SK-N-SH treated with all-trans-retinoic acid at 6 μM for 48 hours (cell line): ENCODE measurements around the gene PLA2G4C.

Experiments used
- ATAC-seq: fragments of 200-7000 bp; cut with Tn5 transposase; 3 replicates; pipeline ENCODE4 v1.9.1; 2020; ENCODE audit warnings: mild to moderate bottlenecking, moderate library complexity
- ARNTL ChIP-seq: fragments of 450-650 bp; formaldehyde crosslinking; IDR thresholded peaks from 2 replicates; pipeline ENCODE4 v1.5.0; 2020; ENCODE audit warnings: low read depth, mild to moderate bottlenecking, moderate library complexity, borderline replicate concordance
- BACH2 ChIP-seq: fragments of 250-450 bp; sonication (Bioruptor Pico); IDR thresholded peaks from 2 replicates; pipeline ENCODE4 v1.9.0; 2021; ENCODE audit warnings: mild to moderate bottlenecking, borderline replicate concordance
- CSDC2 ChIP-seq: fragments of 250-450 bp; sonication (Bioruptor Pico); IDR thresholded peaks from 2 replicates; pipeline ENCODE4 v1.5.0; 2020; ENCODE audit warnings: mild to moderate bottlenecking, moderate library complexity
- ESRRG ChIP-seq: fragments of 250-450 bp; sonication (Bioruptor Pico); IDR thresholded peaks from 2 replicates; pipeline ENCODE4 v1.6.1; 2021; ENCODE audit warnings: mild to moderate bottlenecking
- GLIS3 ChIP-seq: fragments of 250-450 bp; sonication (Bioruptor Pico); IDR thresholded peaks from 2 replicates; pipeline ENCODE4 v1.5.0; 2020; ENCODE audit warnings: mild to moderate bottlenecking, moderate library complexity
- ISL1 ChIP-seq: fragments of 250-450 bp; sonication (Bioruptor Pico); IDR thresholded peaks from 2 replicates; pipeline ENCODE4 v2.1.2; 2022; ENCODE audit warnings: mild to moderate bottlenecking, moderate library complexity
- OSR1 ChIP-seq: fragments of 250-450 bp; sonication (Bioruptor Pico); IDR thresholded peaks from 2 replicates; pipeline ENCODE4 v1.8.0; 2022; ENCODE audit warnings: moderate library complexity, mild to moderate bottlenecking, inconsistent platforms
- PPARA ChIP-seq: fragments of 250-450 bp; sonication (Bioruptor Pico); IDR thresholded peaks from 2 replicates; pipeline ENCODE4 v1.5.0; 2020; ENCODE audit warnings: mild to moderate bottlenecking, borderline replicate concordance
- RARB ChIP-seq: fragments of 250-450 bp; sonication (Bioruptor Pico); IDR thresholded peaks from 2 replicates; pipeline ENCODE4 v1.8.0; 2021; ENCODE audit warnings: mild to moderate bottlenecking, moderate library complexity
- SNAI2 ChIP-seq: fragments of 250-450 bp; sonication (Bioruptor Pico); IDR thresholded peaks from 2 replicates; pipeline ENCODE4 v1.5.0; 2020; ENCODE audit warnings: mild to moderate bottlenecking, moderate library complexity
- TCF4 ChIP-seq: fragments of 250-450 bp; sonication (Bioruptor Pico); IDR thresholded peaks from 2 replicates; pipeline ENCODE4 v1.8.0; 2021; ENCODE audit warnings: mild to moderate bottlenecking, moderate library complexity, borderline replicate concordance
- TOX ChIP-seq: fragments of 250-450 bp; sonication (Bioruptor Pico); IDR thresholded peaks from 2 replicates; pipeline ENCODE4 v1.8.0; 2021; ENCODE audit warnings: mild to moderate bottlenecking, moderate library complexity, borderline replicate concordance
- ZC3H10 ChIP-seq: fragments of 250-450 bp; sonication (Bioruptor Pico); IDR thresholded peaks from 2 replicates; pipeline ENCODE4 v1.5.1; 2021; ENCODE audit warnings: mild to moderate bottlenecking, moderate library complexity
- ZFP3 ChIP-seq: fragments of 250-450 bp; sonication (Bioruptor Pico); IDR thresholded peaks from 2 replicates; pipeline ENCODE4 v1.5.0; 2020; ENCODE audit warnings: mild to moderate bottlenecking, moderate library complexity
- ZFP30 ChIP-seq: fragments of 450-650 bp; formaldehyde crosslinking; IDR thresholded peaks from 2 replicates; pipeline ENCODE4 v1.5.0; 2022; ENCODE audit warnings: mild to moderate bottlenecking, moderate library complexity
- ZNF565 ChIP-seq: fragments of 450-650 bp; formaldehyde crosslinking; conservative IDR thresholded peaks from 2 replicates; pipeline ENCODE4 v1.5.0; 2020; ENCODE audit warnings: low read depth, mild to moderate bottlenecking, moderate library complexity
- ZNF70 ChIP-seq: fragments of 450-650 bp; formaldehyde crosslinking; IDR thresholded peaks from 2 replicates; pipeline ENCODE4 v1.5.0; 2020; ENCODE audit warnings: mild to moderate bottlenecking, moderate library complexity
- ZNF8 ChIP-seq: fragments of 450-650 bp; formaldehyde crosslinking; IDR thresholded peaks from 2 replicates; pipeline ENCODE4 v1.5.0; 2020; ENCODE audit warnings: mild to moderate bottlenecking, moderate library complexity
- TF ChIP-seq, protein P1 (sequence below): fragments of 250-450 bp; sonication (Bioruptor Pico); IDR thresholded peaks from 2 replicates; pipeline ENCODE4 v1.5.1; 2020; ENCODE audit warnings: low read depth, mild to moderate bottlenecking, moderate library complexity
- TF ChIP-seq, protein P2 (sequence below): fragments of 250-450 bp; sonication (Bioruptor Pico); IDR thresholded peaks from 2 replicates; pipeline ENCODE4 v1.5.1; 2021; ENCODE audit warnings: mild to moderate bottlenecking, moderate library complexity
- TF ChIP-seq, protein P3 (sequence below): fragments of 250-450 bp; sonication (Bioruptor Pico); IDR thresholded peaks from 2 replicates; pipeline ENCODE4 v1.5.0; 2020; ENCODE audit warnings: mild to moderate bottlenecking, moderate library complexity
- TF ChIP-seq, protein P4 (sequence below): fragments of 250-450 bp; sonication (Bioruptor Pico); IDR thresholded peaks from 2 replicates; pipeline ENCODE4 v1.8.0; 2021; ENCODE audit warnings: low read depth, mild to moderate bottlenecking, moderate library complexity, borderline replicate concordance

PLA2G4C gene

DNA sequence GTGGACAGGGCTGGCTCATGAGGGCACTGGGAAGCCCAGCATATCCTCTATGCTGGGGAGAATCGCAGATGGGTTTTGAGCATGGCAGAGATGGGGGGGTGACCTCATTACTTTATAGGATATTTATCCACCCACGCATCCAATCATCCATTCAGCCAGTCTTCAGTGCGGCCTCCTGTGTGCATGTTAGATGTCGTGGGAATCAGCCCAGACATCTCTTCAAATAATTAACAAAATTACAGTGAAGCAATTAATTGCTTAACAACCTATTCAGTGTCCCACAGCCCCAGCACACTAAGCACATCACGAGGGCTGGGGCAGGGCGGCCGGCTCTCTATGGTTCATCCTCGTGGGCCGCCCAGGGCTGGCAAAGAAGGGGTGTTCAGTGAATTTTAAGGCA lies 38.0 kb upstream of the PLA2G4C start:
- TF ChIP-seq ZNF8 (CRISPR knock-in tag) (no peak), ZFP3 (no peak), BACH2 (CRISPR knock-in tag) (no peak), ZNF70 (no peak), ARNTL (CRISPR knock-in tag) (no peak), CSDC2 (CRISPR knock-in tag) (no peak), ISL1 (CRISPR knock-in tag) (no peak), ZNF565 (CRISPR knock-in tag) (no peak), SNAI2 (no peak), RARB (no peak), ZC3H10 (CRISPR knock-in tag) (no peak), GLIS3 (CRISPR knock-in tag) (no peak), ESRRG (CRISPR knock-in tag) (no peak), OSR1 (CRISPR knock-in tag) (no peak), TOX (CRISPR knock-in tag) (no peak), TCF4 (CRISPR knock-in tag) (no peak)
- TF ChIP-seq, protein P1, sequence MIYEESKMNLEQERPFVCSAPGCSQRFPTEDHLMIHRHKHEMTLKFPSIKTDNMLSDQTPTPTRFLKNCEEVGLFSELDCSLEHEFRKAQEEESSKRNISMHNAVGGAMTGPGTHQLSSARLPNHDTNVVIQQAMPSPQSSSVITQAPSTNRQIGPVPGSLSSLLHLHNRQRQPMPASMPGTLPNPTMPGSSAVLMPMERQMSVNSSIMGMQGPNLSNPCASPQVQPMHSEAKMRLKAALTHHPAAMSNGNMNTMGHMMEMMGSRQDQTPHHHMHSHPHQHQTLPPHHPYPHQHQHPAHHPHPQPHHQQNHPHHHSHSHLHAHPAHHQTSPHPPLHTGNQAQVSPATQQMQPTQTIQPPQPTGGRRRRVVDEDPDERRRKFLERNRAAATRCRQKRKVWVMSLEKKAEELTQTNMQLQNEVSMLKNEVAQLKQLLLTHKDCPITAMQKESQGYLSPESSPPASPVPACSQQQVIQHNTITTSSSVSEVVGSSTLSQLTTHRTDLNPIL (CRISPR knock-in tag), result no peak
- TF ChIP-seq, protein P2, sequence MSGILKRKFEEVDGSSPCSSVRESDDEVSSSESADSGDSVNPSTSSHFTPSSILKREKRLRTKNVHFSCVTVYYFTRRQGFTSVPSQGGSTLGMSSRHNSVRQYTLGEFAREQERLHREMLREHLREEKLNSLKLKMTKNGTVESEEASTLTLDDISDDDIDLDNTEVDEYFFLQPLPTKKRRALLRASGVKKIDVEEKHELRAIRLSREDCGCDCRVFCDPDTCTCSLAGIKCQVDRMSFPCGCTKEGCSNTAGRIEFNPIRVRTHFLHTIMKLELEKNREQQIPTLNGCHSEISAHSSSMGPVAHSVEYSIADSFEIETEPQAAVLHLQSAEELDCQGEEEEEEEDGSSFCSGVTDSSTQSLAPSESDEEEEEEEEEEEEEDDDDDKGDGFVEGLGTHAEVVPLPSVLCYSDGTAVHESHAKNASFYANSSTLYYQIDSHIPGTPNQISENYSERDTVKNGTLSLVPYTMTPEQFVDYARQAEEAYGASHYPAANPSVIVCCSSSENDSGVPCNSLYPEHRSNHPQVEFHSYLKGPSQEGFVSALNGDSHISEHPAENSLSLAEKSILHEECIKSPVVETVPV, result no peak
- no peak for ATAC-seq

DNA sequence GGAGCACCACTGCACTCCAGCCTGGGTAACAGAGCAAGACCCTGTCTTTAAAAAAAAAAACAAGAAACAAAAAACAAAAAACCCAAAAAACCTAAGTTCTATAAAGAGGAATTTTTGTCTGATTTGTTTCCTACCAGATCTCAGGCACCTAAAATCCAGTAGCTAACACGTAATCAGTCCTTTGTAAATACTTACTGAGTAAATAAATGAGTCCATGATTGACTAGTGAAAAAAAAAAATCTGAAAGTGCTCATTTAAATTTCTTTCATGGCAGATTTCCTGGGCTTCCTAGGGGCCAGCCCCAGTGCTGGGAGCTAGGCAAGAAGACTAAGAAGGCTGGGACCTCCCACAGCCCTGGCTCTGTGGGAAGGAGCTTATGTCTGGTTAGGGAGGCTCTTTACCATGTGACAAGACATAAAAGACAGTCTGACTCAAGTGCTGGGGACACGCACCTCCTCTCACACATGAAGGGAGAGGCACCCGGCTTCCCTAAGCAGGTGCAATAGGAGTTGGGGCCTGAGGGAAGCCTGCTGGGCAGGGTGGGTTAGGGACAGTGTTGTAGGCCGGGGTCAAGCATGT lies 37.1 kb upstream of the PLA2G4C start:
- no peak for ATAC-seq
- TF ChIP-seq ZFP3, result no peak
- TF ChIP-seq, protein P1 (CRISPR knock-in tag), result no peak
- no peak for TF ChIP-seq TOX (CRISPR knock-in tag)
- TF ChIP-seq GLIS3 (CRISPR knock-in tag), result no peak
- no peak for TF ChIP-seq ZNF565 (CRISPR knock-in tag)
- no peak for TF ChIP-seq ZFP30 (CRISPR knock-in tag)
- no peak for TF ChIP-seq ESRRG (CRISPR knock-in tag)
- TF ChIP-seq ZNF8 (CRISPR knock-in tag), result no peak
- no peak for TF ChIP-seq RARB
- TF ChIP-seq ARNTL (CRISPR knock-in tag), result no peak
- no peak for TF ChIP-seq PPARA (CRISPR knock-in tag)
- TF ChIP-seq, protein P3, sequence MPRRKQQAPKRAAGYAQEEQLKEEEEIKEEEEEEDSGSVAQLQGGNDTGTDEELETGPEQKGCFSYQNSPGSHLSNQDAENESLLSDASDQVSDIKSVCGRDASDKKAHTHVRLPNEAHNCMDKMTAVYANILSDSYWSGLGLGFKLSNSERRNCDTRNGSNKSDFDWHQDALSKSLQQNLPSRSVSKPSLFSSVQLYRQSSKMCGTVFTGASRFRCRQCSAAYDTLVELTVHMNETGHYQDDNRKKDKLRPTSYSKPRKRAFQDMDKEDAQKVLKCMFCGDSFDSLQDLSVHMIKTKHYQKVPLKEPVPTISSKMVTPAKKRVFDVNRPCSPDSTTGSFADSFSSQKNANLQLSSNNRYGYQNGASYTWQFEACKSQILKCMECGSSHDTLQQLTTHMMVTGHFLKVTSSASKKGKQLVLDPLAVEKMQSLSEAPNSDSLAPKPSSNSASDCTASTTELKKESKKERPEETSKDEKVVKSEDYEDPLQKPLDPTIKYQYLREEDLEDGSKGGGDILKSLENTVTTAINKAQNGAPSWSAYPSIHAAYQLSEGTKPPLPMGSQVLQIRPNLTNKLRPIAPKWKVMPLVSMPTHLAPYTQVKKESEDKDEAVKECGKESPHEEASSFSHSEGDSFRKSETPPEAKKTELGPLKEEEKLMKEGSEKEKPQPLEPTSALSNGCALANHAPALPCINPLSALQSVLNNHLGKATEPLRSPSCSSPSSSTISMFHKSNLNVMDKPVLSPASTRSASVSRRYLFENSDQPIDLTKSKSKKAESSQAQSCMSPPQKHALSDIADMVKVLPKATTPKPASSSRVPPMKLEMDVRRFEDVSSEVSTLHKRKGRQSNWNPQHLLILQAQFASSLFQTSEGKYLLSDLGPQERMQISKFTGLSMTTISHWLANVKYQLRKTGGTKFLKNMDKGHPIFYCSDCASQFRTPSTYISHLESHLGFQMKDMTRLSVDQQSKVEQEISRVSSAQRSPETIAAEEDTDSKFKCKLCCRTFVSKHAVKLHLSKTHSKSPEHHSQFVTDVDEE (CRISPR knock-in tag), result no peak
- TF ChIP-seq OSR1 (CRISPR knock-in tag), result no peak
- TF ChIP-seq ISL1 (CRISPR knock-in tag), result no peak
- TF ChIP-seq, protein P4, sequence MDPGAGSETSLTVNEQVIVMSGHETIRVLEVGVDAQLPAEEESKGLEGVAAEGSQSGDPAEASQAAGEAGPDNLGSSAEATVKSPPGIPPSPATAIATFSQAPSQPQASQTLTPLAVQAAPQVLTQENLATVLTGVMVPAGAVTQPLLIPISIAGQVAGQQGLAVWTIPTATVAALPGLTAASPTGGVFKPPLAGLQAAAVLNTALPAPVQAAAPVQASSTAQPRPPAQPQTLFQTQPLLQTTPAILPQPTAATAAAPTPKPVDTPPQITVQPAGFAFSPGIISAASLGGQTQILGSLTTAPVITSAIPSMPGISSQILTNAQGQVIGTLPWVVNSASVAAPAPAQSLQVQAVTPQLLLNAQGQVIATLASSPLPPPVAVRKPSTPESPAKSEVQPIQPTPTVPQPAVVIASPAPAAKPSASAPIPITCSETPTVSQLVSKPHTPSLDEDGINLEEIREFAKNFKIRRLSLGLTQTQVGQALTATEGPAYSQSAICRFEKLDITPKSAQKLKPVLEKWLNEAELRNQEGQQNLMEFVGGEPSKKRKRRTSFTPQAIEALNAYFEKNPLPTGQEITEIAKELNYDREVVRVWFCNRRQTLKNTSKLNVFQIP (CRISPR knock-in tag), result no peak
- TF ChIP-seq CSDC2 (CRISPR knock-in tag), result no peak
- no peak for TF ChIP-seq BACH2 (CRISPR knock-in tag)
- TF ChIP-seq, protein P2, result no peak
- no peak for TF ChIP-seq TCF4 (CRISPR knock-in tag)
